Right renal pelvis (tissue), 4 donors: ENCODE data around the gene S100A9. TPM values are rescaled to one million over a fixed set of nuclear protein-coding genes. Genes with fewer than 3 reads are reported as not detected.

ENCODE experiments used
- DNase-seq, 4 donors: peaks; one replicate each; pipeline ENCODE4 v3.0.0-alpha.2; 2013; ENCODE audit warnings: low read depth in 4 of 4, low spot score in 3 of 4, missing footprints in 1 of 4
- polyA plus RNA-seq, 4 donors: library from polyadenylated mRNA; unstranded; fragments of 120-200 nt; gene quantifications; one replicate each; pipeline ENCODE4 v1.2.1, GENCODE V29; 2013; ENCODE audit not compliant: insufficient read length in 4 of 4

Gene S100A9
- polyA plus RNA-seq, 4 donors, result 7.8 to 23.3 (median 18.2) TPM

DNA sequence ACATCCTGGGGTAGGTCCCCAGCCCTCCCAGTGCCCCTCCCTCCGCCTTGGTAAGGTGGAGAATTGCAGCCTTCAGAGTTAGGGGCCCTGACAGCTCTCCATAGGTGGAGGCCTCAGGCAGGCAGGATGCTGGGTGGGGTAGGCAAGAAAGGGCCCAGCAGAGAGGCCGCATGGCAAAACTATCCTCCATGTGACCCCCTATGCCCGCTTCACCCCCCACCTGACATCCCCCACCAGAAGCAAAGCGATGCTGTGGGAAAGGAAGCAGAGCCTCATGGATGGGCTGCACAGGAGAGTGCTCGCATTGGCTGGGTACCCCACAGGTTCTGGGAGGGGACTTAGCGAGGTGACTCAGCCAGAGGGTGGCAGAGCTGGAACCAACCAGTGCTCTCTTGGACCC lies 1.6 kb downstream of the S100A9 start:
- no peak for DNase-seq

DNA sequence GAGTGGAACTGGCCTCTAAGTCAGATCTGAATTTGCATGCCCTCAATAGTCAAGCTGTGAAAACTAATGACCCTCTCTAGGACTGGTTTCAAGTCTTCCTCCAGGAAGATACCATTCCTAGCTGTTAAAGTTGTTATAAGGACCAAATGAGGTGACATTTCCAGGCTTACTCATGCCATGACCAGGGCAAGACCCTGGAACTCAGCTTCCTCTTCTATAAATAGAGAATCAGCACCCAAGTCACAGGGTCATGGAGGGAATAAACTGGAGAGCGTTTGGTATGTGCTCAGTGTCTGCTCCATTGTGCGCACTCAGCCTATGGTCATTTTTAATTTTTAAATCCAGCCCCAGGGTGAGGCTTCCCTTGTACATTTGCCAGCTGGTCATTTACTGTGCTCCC lies 2.5 kb downstream of the S100A9 start:
- no peak for DNase-seq

DNA sequence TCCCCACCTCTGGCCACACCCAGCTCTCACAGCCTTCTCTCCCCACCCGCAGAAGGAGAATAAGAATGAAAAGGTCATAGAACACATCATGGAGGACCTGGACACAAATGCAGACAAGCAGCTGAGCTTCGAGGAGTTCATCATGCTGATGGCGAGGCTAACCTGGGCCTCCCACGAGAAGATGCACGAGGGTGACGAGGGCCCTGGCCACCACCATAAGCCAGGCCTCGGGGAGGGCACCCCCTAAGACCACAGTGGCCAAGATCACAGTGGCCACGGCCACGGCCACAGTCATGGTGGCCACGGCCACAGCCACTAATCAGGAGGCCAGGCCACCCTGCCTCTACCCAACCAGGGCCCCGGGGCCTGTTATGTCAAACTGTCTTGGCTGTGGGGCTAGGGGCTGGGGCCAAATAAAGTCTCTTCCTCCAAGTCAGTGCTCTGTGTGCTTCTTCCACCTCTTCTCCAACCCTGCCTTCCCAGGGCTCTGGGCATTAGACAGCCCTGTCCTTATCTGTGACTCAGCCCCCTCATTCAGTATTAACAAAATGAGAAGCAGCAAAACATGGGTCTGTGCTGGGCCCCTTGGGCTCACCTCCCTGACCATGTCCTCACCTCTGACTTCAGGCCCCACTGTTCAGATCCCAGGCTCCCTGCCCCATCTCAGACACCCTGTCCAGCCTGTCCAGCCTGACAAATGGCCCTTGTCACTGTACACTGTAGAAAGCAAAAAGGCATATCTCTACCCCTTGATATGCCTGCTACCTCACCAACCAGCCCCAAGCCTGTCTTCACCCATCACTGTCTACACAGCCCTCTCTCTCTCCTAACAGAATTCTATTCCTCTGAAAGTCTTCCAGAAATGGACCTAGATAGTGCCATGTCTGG lies 3.2 kb downstream of the S100A9 start:
- no peak for DNase-seq

DNA sequence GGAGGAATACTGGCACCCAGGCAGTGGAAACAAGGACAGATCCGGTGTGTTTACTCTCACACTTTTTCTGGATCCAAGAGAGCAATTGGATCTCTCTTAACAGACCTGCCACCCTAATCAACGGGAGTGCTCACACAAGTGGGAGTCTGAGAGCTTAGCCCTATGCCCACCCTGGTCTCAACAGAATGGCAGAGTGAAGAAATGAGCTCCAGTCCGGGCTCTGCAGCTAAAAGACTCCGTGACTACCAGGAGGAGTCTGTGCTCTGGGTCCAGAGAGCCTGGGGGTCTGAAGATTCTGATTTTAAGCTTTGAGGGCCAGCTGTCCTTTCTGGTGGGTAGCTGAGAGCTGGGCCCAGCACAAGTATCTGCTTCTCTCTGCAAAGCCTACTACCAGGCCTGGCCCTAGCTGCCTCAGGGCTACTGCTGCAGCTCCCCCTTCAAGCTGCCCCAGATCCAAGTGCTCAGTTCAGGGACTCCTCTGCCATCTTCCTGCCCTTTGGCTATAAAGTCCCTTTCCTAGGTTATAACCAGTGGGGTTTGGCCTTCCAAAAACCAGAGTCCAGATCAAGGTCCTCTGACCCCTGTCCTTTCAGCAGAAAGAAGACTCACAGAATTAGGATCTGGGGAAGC lies 3.9 kb downstream of the S100A9 start:
- no peak for DNase-seq

DNA sequence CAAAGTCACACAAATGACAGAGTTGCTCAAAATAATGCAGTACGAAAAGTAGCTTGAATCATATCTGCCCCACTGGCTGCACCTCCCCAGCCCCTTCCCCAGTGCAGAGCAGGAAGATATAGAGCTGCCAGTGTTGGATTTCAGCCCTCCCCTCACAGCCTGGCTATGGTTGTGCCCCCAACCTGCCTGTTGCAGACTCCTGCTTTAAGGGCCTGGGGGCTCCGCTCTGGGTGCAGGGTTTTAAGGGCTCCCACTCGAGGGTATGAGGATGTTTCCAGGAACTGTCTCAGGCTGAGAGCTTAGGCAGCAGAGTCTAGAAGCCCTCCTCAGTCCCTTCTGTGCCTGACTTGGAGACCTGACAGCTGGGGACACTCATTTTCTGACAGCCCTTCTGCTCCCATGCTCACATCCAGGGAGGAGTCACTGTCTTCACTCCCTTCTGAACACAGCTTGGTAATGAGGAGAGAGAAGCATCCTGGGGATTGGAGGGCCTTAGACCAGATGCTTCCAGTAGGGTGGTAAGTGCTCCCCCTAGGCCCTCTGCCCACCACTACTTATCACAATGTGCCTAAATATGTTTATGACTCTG lies 4.6 kb downstream of the S100A9 start:
- peak; percentile 26 to 66 (median 57) for DNase-seq

DNA sequence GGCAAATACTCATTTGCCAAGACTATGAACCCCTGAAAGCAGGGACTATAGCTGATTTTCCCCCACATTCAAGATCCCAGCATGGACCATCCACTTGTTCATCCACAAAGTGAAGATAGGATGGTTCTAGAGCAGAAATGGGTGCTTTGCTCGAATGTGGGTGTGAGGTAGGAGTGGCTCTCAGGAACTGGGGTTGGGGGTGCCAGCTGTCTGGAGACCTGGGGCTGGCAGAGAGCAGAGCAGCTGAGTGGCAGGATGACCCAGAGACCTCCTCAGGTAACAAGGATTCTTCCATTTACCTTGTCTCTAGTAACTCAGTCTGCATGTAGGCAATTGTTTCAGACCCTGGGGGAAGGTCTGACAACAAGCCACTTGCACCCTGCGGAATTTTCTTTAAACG lies 6.0 kb downstream of the S100A9 start:
- DNase-seq, result no peak

DNA sequence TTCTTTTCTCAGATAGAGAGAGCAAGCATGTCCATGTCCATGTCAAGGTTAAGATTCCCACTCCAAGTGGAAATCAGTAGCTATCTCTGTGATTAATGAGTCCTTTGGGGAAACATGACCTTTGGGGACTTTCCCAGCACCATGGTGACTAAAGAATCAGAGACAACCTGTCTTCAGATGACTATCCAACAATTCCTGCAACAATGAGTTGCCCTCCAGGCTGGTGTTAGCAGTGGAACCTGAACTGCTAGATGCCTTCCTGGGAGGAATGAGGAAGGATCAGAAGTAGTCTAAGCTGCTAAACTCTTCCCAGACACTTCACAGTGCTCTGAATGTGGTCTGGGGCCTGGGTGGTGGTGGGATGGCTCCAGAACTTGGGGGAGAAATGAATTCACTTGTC lies 6.5 kb downstream of the S100A9 start:
- DNase-seq, result no peak

DNA sequence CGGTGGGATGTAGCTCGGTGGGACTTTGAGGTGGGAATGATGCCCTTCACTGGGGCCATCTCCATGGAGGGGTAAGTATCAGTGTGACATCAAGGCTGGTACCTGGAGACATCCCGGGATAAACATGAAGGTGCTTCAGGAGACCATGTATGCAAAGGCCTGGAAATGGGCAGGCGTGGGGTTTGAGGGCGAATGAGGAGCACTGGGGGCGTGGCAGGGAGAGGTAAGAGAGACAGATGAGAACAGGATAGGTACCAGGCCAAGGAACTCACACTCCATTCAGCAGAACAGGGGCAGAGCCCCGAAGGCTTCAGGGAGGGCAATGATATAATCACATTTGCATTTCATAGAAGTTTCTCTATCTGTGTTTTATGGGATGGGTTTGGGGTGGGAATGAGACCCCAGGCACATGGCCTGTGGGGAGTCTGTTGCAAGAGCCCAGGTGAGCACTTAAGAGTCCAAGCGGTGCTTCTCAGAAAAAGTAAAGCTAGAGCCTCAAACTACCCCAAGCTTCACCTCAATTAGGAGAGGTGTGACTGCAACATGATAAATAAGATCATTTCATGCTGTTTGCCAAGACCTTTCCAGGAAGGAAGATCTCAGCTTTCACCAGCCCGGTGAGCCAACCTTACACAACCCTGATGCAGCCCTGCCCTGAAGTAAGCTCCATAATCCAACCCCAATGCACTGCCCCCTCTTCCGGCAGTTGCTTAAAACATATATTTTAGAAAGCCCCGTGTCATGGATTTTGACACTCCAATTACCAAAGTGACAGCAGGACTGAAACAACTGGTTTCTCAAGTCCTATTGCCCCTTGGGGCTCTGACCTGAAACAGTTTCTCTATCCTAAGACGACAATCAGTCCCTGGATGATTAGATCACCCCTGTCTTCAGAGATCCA lies 7.4 kb downstream of the S100A9 start:
- DNase-seq, result no peak

DNA sequence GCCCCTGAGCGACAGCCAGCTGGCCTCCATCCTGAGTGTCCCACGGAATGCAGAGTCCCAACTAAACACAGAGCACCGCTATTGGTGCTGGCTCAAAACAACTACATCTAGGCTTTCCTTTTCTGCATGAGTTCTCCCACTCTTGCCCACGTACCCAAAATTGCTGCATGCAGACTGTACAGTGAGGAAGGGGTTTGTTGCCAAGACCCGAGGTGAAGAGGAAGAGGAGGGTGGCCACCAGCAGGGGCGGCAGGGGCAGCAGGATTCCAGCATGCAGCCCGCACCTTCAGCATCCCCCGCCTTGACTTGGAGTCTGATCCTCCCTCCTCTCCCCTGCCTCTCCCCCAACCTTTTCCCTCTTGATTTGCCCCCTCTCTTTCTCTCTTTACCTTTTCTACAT lies 8.0 kb downstream of the S100A9 start:
- DNase-seq, result no peak

DNA sequence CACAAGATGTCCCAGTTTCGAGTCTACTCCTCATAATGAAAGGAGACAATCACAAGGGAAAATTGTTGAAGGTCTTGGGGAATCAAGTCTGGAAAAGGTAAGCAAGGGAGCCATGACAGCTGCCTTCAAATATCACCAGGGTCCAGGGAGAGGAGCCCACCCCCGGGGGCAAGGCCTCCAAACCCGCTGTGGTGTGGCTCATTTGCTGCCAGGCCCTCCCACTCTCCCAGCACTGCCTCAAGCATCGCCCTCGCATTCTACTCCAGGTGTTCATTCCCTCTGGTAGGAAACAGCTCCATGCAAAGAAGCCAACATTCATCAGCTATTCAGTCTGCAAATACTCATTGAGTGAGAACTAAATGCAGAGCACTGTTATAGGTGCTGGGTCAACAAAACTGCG lies 8.6 kb downstream of the S100A9 start:
- no peak for DNase-seq

DNA sequence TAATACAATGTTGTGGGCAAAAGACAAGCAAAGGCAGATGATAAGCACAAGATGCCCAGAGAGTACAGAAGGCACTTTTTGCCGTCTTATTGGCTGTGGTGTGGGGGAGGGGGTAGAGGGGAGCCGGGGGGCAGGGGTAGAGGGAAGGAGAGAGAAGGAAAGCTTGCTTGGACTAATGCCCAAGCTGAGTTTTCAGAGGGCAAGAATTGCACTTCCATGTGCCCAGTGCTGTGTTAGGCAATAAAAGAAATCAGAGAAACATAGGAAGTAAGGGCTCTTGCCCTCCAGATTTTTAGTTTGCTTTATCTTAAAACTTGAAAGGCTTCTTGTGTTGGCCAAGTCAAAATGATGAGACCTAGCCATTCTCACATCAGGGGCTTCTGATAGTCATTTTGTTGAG lies 9.4 kb downstream of the S100A9 start:
- DNase-seq, result no peak

DNA sequence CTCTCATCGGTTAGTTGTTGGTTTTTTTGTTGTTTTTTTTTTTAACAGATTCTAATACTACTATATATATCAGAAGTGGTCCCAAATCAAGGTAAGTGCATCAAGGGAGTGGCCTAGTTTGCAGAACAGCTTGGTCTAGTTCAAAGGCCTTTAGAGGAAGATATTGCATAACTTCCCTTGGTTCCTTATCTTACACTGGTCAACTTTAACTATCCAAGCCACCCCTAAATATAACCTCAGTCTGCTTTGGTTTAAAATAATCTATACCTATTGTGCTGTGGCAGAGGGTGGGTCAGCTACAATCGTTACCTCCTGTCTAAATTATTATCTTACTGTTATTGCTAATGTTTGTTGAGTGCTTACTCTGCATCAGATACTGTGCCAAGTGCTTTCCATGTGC lies 10.8 kb downstream of the S100A9 start:
- DNase-seq, result no peak

DNA sequence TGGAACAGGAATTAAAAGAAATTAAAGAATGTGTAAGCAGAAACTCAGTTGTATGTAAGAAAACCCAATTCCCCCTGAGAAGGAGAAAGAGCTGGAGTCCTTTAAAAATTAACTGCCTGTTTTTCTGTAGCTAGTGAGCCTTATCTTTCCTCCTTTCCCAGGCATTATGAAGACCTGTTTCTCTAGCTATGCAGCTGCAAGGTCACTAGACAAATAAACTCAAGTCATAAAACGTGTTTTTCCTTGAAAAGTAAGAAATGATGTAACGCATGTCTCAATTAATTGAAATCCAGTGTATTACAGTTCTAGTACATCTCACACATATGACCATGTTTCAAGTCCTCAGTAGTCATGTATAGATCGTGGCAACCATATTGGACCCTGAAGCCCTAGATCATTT lies 12.5 kb downstream of the S100A9 start:
- DNase-seq, result no peak

DNA sequence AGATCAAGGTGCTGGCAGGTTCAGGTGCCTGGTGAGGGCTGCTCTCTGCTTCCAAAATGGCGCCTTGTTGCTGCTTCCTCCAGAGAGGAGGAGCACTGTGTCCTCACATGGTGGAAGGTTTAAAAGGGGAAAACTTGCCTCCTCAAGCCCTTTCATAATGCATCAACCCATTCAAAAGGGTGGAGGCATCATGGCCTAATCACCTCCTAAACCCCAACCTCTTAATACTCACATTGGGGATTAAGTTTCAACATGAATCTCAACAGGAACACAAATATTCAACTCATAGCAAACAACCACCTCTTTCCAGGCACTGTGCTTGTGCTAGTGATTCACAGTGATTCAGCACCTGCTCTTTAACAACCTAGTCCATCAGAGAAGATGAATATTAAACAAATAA lies 13.6 kb downstream of the S100A9 start:
- no peak for DNase-seq

DNA sequence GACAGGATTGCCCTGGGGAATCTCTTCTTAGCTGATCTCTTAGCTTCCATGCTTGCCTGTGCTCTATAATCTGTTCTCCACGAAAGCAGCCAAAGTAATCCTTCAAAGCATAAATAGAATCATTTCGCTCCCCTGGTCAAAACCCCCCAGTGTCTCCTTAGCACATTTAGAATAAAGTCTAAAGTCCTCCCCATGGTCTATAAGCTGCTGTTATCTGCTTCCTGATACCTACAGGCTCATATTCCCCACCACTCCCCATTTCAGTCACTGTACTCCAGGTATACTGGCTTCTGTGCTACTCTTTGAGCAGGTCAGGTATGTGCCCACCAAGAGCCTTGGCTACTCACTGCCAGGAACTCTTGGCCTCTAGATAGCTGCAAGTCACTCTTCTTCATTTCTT lies 14.9 kb downstream of the S100A9 start:
- no peak for DNase-seq

DNA sequence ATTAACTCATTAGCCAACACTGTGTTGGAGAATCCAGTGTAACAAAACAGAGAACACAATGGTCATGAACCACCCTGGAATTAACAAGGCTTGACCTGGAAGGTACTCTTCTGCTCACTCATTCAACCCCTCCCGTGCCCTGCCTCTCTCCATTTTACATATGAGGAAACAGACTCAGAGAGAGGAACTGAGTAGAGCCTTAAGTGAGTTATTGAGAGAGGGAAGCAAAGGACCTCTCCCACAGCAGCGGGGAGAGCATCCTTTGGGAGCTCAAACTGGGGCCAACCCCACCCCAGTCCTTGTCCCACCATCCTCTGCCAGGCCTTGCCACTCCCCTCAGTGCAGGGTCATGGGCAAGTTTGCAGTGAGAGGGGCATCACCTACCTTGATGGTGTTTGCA lies 16.4 kb downstream of the S100A9 start:
- DNase-seq, result no peak

DNA sequence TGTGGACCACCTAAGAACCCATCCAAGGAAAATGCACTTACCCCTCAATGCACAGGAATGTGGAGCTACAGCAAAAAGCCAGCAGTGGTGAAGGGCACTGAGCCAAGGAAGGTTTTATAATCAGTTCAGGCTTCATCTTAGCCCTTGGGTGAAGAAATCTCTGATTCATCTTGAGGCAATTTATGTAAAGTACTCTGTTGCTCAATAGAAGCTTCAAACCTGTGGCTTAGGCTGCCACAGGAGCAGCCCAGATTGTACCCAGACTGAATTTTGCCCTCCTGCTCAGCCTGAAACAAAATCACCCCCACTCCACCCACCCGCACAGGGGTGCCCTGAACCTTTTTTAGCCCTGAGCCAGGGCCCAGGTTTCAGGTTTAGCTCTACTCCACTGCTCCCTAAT lies 17.9 kb downstream of the S100A9 start, which contains the start of gene S100A12:
Gene S100A12, minus strand, starts transcription at position 111 of the 400 bp plus-strand sequence. CDS start 1,029 bp downstream, outside the sequence.
- no peak for DNase-seq

DNA sequence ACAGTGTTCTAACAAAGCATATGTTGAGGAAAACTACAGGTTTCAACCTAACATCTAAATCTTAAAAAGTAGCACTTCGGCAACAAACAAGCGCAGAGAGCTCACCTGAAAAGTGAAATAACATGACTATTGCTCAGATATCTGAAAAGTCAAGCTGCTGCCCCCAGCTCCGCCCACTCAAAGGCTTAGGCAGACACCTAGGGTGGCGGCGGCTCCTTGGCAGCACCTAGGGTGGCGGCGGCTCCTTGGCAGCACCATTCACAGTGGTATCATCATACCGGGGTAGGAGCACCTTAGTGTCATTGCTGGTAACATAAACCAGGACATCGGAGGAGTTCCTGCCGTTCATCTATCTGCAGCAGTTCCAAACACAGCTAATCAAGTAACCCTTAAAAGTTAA lies 21.9 kb downstream of the S100A9 start:
- no peak for DNase-seq

DNA sequence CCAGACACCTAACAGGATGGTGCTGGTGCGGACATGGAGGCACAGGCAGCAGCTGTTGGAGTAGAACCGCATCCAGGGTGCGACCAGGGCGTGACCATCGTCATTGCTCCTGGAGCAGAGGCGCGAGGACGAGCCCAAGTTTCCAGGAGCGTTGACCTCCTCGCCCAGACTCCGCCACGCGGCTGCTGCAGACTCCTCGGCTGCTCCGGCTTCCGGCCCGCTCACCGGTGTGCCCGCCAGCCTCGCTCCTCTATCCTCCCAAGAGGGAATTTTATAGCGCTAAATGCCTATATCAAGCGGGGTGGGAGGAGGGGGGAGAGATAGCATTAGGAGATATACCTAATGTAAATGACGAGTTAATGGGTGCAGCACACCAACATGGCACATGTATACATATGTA lies 23.1 kb downstream of the S100A9 start:
- DNase-seq, result no peak

DNA sequence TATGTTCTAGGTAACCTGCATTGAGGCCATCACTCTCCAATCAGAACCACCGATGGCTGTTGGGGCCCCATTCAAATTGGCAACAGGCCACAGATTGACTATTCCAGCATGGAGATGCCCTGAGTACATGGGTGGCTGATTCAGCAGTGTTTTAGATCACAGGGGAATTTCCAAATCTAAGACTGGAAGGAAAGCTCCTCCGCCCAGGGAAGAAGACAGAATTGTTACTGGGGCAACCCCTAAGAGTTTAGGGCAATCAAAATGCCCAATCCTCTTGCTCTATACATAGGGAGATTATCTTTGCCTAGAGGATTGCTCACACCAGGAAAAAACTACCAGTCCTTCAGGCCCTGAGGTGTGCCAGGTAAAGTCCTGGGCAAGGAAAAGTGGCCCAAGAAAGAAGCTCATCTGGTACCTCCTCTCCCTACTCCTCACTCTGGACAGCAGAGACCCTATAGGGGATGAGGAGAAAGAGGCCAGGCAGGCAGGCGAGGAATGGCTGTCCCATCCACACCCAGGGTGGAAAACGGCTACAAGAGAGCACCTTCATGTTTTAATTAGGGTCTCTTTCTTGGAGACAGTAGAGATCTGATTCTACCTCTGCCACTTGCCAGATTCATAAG lies 27.4 kb downstream of the S100A9 start:
- no peak for DNase-seq
